IPS-15b (cell line): ENCODE results near the gene DMXL1.

Experiments
- H3K27me3 ChIP-seq: one replicate; pipeline ENCODE4 v1.6.1; 2013; ENCODE audit warnings: low read length; ENCODE audit not compliant: control insufficient read depth, insufficient read depth
- H3K36me3 ChIP-seq: one replicate; pipeline ENCODE4 v1.6.1; 2013; ENCODE audit warnings: low read length; ENCODE audit not compliant: control insufficient read depth, insufficient read depth
- H3K4me1 ChIP-seq: one replicate; pipeline ENCODE4 v1.6.1; 2013; ENCODE audit warnings: mild to moderate bottlenecking, low read length; ENCODE audit not compliant: control insufficient read depth, insufficient read depth
- H3K4me3 ChIP-seq: one replicate; pipeline ENCODE4 v1.5.1; 2013; ENCODE audit warnings: low read depth, low read length
- H3K9ac ChIP-seq: one replicate; pipeline ENCODE4 v1.6.1; 2013; ENCODE audit warnings: low read depth, mild to moderate bottlenecking, low read length
- H3K9me3 ChIP-seq: one replicate; pipeline ENCODE4 v1.6.1; 2013; ENCODE audit warnings: mild to moderate bottlenecking, low read length; ENCODE audit not compliant: control insufficient read depth, insufficient read depth

The DMXL1 gene

GRCh38 chr5:119290161-119290569, 219.3 kb downstream of the DMXL1 start:
- Histone ChIP-seq H3K27me3 (no peaks in the 10 kb centered on the region), H3K4me1 (peaks cover 10% of the 10 kb centered on the region), H3K36me3 (no peaks in the 10 kb centered on the region), H3K9ac (no peak overlapping the region), H3K9me3 (no peaks in the 10 kb centered on the region), H3K4me3 (no peak overlapping the region)

- H3K9me3 ChIP-seq: no peaks in the 10 kb centered on the region
- H3K36me3 ChIP-seq: no peaks in the 10 kb centered on the region
- H3K27me3 ChIP-seq: no peaks in the 10 kb centered on the region
- H3K4me1 ChIP-seq: peaks cover 10% of the 10 kb centered on the region
- no peak overlapping the region for H3K4me3 ChIP-seq
- H3K9ac ChIP-seq: no peak overlapping the region
These were observed 219.7 kb downstream of the DMXL1 start for GRCh38 chr5:119290607-119291006.

- H3K4me3 ChIP-seq: no peak overlapping the region
- no peaks in the 10 kb centered on the region for H3K27me3 ChIP-seq
- H3K4me1 ChIP-seq: peaks cover 10% of the 10 kb centered on the region
- H3K9ac ChIP-seq: no peak overlapping the region
- H3K9me3 ChIP-seq: no peaks in the 10 kb centered on the region
- H3K36me3 ChIP-seq: no peaks in the 10 kb centered on the region
These were observed 220.2 kb downstream of the DMXL1 start for GRCh38 chr5:119291056-119291455.

- H3K4me1 ChIP-seq: peaks cover 10% of the 10 kb centered on the region
- no peaks in the 10 kb centered on the region for H3K27me3 ChIP-seq
- no peaks in the 10 kb centered on the region for H3K9me3 ChIP-seq
- H3K36me3 ChIP-seq: no peaks in the 10 kb centered on the region
- no peak overlapping the region for H3K4me3 ChIP-seq
- no peak overlapping the region for H3K9ac ChIP-seq
These were observed 221.0 kb downstream of the DMXL1 start for GRCh38 chr5:119291877-119292276.

- Histone ChIP-seq H3K36me3 (no peaks in the 10 kb centered on the region), H3K4me3 (no peak overlapping the region), H3K27me3 (no peaks in the 10 kb centered on the region), H3K9me3 (no peaks in the 10 kb centered on the region), H3K4me1 (peaks cover 10% of the 10 kb centered on the region), H3K9ac (no peak overlapping the region)
These were observed 222.0 kb downstream of the DMXL1 start for GRCh38 chr5:119292701-119293515.

- Histone ChIP-seq H3K27me3 (no peaks in the 10 kb centered on the region), H3K4me1 (peaks cover 10% of the 10 kb centered on the region), H3K9me3 (no peaks in the 10 kb centered on the region), H3K4me3 (no peak overlapping the region), H3K36me3 (no peaks in the 10 kb centered on the region), H3K9ac (no peak overlapping the region)
These were observed 222.6 kb downstream of the DMXL1 start for GRCh38 chr5:119293516-119293829.
